Measurements from ENCODE around the gene SCMH1.

Gene SCMH1

DNA sequence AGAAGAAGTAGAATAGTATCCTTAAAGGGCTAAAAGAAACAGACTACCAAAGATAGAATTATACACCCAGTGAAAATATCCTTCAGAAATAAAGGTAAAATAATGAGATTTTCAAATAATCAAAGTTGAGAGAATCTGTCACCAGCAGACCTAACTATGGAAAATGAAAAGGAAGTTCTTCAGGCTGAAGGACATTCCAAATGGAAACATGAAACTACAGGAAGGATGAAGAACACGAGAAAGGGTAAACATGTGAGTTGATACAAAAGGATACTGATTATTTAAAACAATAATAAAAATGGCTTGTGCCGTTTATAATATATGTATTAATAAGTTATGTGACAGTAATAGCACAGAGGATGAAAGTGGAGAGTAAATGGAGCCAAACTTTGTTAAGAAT is 163.5 kb downstream of the SCMH1 start:
- no peak for DNase-seq

DNA sequence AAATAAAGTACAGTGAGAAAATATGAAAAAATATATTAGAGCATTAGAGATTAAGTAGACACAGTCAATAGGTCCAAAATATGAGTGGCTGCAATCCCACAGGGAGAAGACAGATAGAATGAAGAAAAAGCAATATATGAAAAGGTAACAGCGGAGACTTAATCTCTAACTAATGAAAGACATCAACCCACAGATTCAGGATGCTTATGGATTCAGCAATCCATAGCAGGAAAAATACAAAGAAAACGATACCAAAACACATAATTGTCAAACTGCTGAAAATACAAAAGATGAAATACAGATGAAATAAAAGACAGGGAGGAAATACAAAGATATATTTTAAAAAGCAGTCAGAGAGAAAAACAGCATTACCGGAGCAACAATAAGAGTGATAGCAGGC is 163.9 kb downstream of the SCMH1 start:
- DNase-seq: no peak

DNA sequence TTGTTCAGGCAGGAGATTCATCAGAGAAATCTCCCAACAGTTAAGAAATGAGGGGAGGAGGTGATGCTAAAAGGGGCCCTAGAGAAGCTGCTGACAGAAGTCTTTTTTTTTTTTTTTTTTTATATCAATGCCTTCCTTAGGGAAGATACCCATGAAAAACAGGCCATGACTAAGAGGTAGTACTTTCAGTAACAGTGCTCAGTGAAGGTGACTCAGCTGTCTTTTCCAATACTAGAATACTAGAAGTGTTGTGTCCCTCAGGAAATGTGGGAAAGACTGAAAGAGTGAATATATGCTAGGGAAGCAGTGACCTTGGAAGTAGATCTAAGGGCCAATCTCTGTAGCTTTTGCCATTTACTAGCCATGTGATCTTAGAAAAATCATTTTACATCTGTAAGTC is 168.1 kb downstream of the SCMH1 start:
- DNase-seq: no peak

DNA sequence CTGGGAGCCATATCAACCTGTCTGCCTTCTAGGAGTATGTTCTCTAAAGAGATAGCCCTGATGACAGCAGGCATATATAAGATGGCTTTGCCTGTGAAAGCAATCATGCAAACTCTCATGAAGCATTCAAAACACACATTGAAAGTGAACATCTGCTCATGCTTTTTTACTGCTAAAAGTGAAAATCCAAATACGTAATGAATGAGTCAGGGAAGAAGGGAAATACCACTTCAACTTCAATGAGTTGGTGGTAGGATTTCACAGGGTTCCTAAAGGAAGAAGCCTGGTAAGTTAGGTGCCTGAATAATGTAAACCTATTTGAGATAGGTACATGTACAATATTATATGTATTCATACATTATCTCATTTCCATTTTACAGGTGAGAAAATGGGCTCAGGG is 170.1 kb downstream of the SCMH1 start:
- no peak for DNase-seq

DNA sequence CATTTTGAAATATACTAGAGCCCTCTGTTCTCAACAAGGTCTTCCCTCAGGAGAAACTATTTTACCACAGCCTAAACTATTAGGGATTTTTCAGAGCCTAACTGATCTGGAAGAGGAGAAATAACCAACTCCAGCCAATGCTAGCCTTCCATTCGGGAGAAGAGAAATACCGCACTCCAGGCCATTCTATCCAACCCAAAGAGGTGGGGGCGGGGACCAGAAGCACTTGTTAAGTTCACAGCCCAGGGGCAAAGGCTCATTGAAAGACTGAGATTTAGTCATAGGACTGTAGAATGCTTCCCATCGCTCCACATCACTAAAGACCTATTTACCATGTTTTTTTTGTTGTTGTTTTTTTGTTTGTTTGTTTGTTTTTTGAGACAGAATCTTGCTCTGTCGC is 185.2 kb downstream of the SCMH1 start:
- DNase-seq: no peak

DNA sequence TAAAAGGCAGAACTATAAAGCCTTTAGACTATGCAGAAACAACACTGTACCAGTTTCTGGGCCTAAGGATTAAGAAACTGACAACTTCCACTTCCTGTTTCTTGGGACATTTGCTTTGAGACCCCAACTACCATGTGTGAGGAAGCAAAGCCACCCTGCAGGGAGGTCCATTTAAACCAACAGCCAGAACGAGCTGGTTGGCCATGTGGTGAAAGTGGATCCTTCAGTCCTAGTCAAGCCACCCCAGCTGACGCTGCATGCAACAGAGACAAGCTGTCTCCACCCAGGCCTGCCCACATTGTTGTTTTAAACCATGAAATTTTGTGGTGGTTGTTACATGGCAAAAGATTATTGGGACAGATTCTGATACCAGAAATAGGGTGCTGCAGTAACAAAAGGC is 188.8 kb downstream of the SCMH1 start:
- DNase-seq: peak; percentile 40

DNA sequence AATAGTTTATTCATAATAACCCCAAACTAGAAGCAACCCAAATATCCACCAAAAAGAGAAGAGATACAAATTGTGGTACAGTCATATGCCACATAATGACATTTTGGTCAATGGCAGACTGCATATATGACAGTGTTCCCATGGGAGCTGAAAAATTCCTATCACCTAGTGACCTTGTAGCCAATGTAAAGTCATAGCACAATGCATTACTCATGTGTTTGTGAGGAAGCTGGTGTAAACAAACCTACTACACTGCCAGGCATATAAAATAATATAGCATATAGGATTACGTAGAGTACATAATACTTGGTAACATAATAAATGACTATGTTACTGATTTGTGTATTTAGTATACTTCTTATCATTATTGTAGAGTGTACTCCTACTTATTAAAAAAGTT is 191.1 kb downstream of the SCMH1 start:
- DNase-seq: no peak

DNA sequence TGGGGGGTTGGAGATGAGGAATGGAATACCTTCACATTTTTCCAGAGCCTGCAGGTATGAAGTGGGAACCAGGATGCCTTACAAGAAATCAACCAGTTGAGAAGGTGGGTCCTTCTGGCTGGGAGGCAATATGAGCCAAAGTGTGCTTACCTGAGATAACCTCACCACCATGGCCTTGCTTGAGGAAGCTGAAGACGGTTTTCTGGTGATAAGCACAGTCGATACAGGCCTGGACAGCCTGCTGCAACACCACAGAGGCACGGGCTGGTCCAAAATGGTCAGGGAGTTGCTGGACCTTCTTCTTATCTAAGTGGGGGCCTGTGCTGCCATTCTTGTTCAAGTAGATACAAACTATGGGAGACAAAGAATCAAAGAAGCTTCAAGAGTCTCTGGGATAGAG is 193.6 kb downstream of the SCMH1 start:
- DNase-seq: no peak

DNA sequence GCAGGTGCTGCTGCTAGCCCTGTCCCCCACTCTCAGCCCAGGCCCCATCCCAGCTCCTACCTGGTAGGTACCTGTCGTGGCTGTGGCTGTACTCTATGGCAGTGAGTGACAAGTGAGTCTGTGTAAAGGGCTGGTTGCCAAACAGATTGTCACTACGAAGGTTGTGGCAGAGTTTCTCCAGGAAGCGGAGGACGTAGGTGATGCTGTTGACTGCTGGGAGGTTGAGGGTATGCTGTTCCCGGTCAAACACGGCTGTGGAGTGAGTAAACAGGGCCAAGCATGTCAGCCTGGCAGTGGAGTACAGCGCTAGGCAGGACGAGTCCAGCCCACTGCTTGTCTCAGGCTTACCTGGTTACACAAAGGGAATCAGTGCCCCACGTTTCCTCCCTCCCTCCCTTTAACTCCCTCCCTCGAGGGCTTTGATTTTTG is 195.7 kb downstream of the SCMH1 start:
- DNase-seq: no peak

DNA sequence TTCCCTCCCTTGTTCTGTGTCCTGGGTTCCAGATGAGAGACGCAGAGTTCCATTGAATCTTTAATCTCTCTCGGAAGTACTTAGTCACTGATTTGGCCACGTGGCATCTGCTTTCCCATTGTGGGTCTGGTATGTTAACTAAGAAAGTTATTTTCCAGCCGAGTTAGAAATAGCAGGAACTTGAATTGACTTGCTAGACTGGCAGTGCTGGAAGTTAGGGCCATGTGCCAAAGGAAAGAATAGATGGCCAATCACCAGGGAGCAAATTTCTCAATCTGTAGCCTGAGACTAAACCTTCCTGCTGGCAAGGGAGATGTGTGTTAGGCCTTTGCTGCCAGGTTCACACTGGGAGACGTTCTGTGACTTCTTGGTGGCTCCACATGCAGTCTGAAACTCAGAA is 196.4 kb downstream of the SCMH1 start:
- no peak for DNase-seq

DNA sequence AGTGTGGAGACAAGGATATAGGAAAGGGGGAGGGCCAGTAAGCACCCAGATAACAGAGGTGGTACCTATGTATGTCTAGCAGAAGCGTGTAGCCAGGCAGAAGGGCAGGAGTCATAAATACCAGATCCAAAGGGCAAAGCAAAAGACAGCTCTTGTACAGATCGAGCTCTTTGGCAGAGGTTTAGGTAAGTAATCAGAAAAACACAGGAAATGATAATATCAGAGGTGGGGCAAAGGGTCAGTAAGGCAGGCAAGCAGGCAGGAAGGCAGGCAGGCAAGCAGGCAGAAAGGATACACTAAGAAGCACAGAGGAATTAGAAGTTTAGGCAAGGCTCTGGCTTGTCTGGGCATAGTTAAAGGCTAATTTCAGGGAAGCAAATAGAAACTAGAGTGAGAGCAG is 197.9 kb downstream of the SCMH1 start:
- DNase-seq: no peak

DNA sequence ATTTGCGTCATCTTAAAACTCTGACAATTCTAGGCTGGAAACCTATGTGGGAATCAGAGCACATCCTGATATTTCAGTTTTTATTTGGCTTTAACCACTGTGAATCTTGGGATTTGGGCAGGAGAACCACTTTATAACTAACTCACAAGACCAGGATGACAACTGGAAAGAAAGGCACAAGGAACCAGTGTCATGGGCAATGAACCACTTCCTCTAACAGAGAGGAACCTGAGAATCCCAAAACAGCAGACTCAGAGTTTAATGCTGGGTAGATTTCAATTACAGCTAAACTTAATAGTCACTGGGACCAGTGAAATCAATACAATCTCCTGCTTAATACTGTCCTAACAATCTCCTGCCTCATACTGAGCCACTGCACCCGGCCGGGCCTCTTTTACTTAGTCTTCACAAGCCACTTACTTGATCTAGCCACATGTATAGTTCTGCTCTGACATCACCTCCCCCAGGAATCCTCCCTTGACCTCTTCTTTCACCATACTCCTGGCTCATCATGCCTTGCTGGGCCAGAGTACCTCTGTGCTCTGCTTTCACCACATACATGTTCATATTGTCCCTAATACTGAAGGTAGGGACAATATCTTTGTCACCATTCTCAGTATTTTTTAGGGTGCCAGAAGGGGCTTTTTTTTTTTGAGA is 200.4 kb downstream of the SCMH1 start:
- DNase-seq: no peak

DNA sequence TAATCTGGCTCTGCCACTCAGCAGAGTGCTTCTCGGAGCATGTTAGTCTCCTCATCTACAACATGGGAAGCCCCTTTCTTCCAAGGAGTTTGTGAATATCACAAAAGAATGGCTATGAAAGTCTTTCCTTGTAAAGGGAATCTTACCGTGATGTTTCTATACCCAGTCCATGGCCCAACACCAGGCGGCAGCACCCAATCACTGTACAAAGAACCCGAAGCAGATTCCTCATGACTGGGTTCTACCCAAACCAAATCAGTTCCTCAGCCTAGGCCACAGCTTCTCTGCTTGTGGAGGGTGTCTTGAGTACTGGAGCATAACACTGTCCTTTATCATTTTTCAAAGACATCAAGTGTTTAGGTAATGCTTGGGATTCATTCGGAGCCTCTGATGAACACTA is 204.0 kb downstream of the SCMH1 start:
- DNase-seq: no peak

DNA sequence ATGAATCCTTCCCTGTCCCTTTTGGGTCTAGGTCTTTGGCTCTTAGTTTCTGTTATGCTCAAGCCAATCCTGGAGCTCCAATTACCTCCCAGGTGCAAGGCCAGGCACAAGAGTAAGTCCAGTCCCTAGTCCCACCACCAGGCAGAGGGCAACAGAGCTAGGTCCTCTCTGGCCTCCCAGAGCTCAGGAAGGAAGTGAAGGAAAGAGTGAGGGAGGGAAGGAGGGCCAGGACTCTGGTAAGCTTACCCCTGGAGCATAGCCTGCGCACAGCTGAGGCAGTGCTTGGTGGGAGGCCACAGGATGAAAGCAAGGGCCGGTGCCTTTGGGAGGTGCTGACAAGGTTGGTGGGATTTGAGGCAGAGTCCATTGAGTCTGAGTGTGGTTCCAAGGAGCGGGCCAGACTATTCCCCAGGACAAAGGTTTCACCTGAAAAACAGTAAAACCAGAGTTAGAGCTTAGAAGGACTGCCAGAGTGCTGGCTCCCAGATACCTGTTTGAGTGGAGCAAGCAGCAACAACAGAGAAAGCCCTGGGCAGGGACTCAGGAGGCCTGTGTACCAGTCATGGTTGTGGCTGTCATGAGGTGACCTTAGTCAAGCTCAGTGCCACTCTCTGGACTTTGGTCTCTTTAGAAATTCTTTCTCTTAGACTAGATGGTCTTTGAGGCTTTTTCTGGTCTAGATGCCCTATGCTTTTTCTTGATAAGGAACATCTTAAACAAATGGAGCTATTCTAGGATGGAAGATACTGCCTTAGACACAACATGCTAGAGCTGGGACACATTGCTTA is 204.8 kb downstream of the SCMH1 start:
- DNase-seq: no peak

DNA sequence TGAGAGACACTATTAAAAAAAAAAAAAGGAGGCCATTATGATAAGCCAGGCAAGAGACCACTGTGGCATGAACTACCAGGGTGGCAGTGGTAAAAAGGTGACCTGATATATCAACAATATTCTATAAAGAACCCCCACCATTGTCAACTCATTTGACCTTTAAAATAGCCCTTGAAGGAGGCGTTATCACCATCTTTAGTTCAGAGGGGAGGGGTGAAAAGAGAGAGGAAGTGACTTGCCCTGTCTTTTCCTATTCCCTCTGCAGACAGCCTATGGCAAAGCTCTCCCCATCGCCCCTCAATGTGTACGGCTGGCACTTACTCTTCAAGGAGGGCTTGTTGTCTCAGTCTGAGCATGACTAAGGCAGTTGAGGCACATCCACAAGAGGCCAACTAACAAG is 208.8 kb downstream of the SCMH1 start:
- DNase-seq: no peak

DNA sequence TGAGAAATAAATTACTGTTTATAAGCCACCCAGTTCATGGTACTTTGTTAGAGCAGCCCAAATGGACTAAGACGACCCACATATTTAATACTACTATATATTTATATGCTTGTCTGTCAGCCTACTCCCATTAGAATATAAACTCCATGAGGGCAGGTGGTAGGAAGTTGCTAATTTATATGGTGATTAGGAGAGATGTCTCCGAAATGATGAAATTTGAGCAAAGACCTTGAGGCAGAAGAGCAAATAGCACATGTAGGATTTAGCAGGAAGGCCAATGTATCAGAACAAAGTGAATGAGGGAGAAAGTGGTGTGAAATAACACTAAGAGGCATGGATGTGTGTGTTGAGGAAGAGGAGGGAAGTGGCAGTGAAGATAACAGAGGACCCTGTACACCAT is 210.0 kb downstream of the SCMH1 start:
- DNase-seq: no peak

DNA sequence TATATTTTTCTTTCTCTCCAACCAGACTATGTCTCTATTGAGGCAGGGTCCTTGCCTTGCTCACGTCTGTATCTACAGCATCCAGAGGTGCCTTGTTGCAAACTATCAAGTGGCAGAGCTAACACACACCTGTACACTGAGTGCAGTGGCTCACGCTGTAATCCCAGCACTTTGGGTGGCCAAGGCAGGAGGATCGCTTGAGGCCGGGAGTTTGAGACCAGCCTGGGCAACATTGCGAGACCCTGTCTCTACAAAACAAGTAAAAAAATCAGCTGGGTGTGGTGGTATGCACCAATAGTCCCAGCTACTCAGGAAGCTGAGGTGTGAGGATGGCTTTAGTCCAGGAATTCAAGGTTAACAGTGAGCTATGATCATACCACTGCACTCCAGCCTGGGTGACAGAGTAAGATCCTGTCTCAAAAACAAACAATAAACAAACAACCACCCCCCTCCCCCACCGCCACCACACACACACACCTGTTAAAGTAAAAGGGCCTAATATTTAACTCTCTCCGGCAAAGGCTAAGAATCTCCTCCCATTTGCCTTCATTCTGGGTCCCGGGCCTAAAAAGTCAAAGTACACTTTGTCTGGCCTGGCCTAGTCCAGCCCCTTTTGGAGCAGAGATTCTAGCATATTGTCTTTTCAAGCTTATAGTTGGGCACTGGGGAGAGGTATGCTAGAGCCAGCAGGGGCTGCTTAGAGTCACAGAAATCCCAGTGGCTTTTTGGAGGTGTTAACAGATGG is 211.1 kb downstream of the SCMH1 start:
- no peak for DNase-seq

DNA sequence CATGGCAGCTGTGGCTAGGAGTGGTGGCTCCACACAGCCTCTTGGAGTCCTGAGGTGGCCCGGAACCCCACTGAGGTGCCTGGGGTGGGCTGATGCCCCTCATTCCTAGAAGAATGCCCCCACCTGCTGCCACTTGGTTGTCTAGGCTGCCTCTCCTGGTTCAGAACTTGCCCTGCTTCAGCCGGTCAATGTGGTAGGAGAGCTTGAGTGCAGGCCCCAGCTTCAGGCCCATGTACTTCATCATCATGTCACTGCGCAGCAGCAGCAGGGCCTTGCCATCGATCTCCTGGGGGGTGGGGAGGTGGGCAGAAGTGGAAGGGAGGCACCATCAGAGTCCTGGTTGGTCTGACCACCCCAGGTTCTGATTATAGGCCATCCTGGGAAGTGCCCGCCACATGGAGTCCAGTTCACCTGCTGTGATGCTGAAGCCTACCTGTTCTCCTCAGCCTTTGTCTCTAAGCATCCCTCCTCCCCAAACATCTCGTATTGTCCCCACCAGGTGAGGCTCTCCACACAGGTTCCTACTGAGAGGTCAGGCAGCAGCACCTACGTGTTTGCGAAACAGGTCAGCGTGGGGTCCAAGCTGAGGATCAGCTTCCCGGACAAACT is 214.0 kb downstream of the SCMH1 start:
- DNase-seq: no peak

DNA sequence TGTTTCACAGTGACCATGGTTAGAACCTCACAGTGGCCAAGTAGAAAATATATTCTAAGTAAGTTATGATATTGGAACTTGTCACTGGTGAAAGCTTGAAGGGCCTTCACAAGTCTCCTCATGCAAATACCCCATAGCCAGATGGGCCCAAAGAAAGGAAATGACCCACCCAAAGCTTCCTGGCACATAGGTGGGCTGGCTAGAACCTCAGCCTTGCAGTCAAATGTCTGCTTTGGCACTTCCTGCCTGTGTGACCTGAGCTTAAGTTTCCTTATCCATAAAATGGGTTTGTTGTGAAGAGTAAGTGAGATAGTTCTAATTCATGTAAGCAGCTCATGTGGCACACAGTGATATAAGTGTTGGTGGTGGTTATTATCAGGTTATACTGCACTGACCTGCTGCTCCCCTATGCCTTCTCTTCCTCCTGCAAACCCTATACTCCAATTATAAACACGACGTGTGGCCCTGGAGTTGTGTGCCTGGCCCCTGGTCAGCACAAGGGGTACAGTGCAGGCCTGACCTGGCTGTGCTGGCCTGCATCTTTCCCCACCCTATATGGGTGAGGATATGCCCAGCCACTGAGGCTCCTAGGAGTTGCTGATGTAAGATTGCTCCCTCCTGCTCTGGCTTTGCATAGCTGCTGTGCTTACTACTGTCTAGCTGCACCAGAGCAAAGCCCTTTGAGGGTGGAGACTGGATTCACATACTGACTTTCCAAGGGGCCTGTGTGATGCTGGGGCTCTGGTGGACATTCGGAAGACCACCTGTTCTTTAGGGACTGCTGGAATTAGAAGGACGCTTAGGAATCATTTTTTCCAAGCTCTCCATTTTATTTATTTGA is 215.9 kb downstream of the SCMH1 start:
- DNase-seq: no peak

DNA sequence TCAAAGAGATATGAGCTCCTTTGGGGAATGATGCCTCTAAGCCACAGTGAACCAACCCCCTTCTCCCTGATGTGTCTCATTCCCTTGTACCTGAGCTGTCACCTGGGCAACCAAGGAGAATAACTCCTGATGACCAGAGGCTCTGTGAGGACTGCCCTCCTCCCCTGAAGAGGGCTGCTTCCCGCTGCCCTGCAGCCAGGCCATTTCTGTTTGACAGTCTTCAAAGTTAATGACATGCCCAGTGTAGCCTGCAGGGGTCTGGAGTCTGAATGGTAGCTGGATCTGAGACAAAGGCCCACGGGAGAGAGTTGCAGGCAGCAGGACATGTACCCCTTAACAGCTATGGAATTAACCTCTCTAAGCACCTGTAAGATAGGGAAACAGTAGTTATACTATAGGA is 217.2 kb downstream of the SCMH1 start:
- DNase-seq: no peak

DNA sequence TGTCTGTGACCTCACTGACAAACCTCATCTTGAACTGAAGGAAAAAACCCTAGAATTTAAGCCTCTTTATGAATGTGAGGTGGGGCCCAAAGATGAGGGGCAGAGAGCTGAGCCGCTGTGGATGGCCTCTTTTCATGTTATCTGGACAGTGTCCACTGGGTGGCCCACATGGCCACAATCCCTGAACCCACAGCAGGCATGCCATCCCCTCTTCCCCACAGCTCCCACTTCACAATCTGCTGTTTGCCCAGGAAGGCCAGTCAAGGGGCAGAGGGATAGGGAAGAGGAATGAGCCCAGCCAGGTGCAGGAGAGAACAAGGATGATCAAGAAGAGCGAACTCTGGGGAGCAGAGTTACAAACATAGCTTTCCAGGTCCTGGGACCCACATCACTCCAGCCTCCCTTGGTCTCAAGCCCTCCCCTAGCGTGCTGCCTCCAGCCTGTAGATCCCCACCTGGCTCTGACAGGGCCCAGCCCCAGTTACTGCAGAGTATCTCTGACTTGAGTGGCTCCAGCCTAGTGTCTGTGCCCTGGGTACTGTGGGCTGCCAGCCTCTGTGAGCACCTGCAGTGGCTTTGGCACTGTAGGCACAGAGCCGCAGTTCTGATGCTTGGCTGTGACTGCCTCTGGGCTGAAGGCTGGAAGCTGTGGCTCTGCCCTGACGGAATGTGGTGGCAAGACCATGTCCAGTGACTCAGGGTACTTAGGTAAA is 218.7 kb downstream of the SCMH1 start:
- DNase-seq: no peak

DNA sequence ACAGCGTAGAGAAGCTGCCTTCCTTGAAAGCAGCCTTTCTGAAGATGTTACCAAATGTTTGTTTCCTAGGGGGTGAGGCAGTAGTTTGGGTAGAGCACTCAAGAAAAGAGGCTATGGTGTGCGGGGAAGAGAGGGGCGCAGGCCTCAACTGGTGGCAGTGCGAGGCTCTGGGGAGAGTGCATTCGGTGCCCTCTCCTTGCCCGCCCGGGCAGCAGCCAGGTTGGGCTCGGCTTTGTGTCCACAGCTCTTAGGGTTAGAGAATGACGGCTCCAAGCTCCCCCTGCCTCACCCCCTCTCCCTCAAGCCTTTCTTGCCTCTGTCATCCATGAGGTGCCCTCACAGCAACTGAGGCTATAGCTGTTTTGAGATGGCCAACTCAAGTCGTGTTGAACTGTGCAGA is 219.7 kb downstream of the SCMH1 start:
- no peak for DNase-seq

All from hematopoietic multipotent progenitor cell treated with erythropoietin and hydrocortisone succinate and interleukin-3 and kit ligand, for 6 days (in vitro differentiated cells).